Gastroesophageal sphincter (tissue), 4 donors: ENCODE results near the gene CENPN. TPM values are rescaled to one million over a fixed set of nuclear protein-coding genes. Genes with fewer than 3 reads are reported as not detected.

Experiments
- ATAC-seq: fragments of 150-250 bp; one replicate; pipeline ENCODE4 v1.9.1; 2016; ENCODE audit warnings: mild to moderate bottlenecking, moderate library complexity
- H3K27ac ChIP-seq, 4 donors: fragments of 200-600 bp; sonication (generic) in 3 of 4; 1 replicate in 3 of 4; 2 replicates in 1 of 4; pipeline ENCODE4 v1.5.1; 2016 to 2019
- H3K27me3 ChIP-seq: fragments of 200-600 bp; sonication (generic); one replicate; pipeline ENCODE4 v1.5.1; 2019
- H3K36me3 ChIP-seq, 2 donors: fragments of 200-600 bp; sonication (generic); one replicate each; pipeline ENCODE4 v1.5.1; 2019; ENCODE audit warnings: control low read depth in 1 of 2
- H3K4me1 ChIP-seq, 3 donors: fragments of 200-600 bp; sonication (generic); 1 replicate in 2 of 3; 2 replicates in 1 of 3; pipeline ENCODE4 v1.5.1; 2016 to 2019; ENCODE audit warnings: control low read depth in 2 of 3
- H3K4me3 ChIP-seq, 2 donors: fragments of 200-600 bp; sonication (generic); one replicate each; pipeline ENCODE4 v1.5.1; 2019; ENCODE audit warnings: mild to moderate bottlenecking in 1 of 2, moderate library complexity in 1 of 2
- H3K9me3 ChIP-seq, 3 donors: fragments of 200-600 bp; sonication (generic); one replicate each; pipeline ENCODE4 v1.5.1; 2017 to 2019; ENCODE audit warnings: control low read depth in 2 of 3
- CTCF ChIP-seq, 4 experiments: fragments of 200-600 bp in 2 of 4; fragments of 450-650 bp in 2 of 4; sonication (generic) in 1 of 4; IDR thresholded peaks; one replicate each; pipeline ENCODE4 v1.5.1; 2017 to 2019; ENCODE audit warnings: antibody characterized with exemption in 4 of 4, mild to moderate bottlenecking in 2 of 4, moderate library complexity in 2 of 4
- EP300 ChIP-seq: sonication (generic); formaldehyde crosslinking; IDR thresholded peaks from one replicate; pipeline ENCODE4 v1.6.1; 2017; ENCODE audit warnings: antibody characterized with exemption, mild to moderate bottlenecking
- POLR2A ChIP-seq, 2 donors: fragments of 450-650 bp; IDR thresholded peaks; one replicate each; pipeline ENCODE4 v1.6.1; 2017; ENCODE audit warnings: antibody characterized with exemption in 2 of 2, mild to moderate bottlenecking in 2 of 2, moderate library complexity in 1 of 2
- POLR2AphosphoS5 ChIP-seq: sonication (generic); formaldehyde crosslinking; IDR thresholded peaks from one replicate; pipeline ENCODE4 v1.6.1; 2017; ENCODE audit warnings: antibody characterized with exemption
- WGBS, 2 donors: methylation state at CpG; one replicate each; pipeline ENCODE4 v1.1.5; 2018; ENCODE audit warnings: low coverage in 1 of 2; 5-methylcytosine and 5-hydroxymethylcytosine counted together
- total RNA-seq, 4 donors: library from RNA; depleted of rRNA; stranded (reverse); fragments of >200 nt; gene quantifications; one replicate each; pipeline ENCODE4 v1.1.0, GENCODE V29; 2016

The CENPN gene
- total RNA-seq, 4 donors from 2014 or later: 4.3 to 8.4 (median 6.5) TPM

- peak overlapping the region; percentile 90 to 100 (median 98) for H3K27ac ChIP-seq
- H3K9me3 ChIP-seq: no peaks in the 10 kb centered on the region
- WGBS, 2 donors: 18 to 23% methylated on average over 9 to 15 of the region's 18 CpGs
- H3K27me3 ChIP-seq: no peaks in the 10 kb centered on the region
- peak overlapping the region; percentile 66 to 97 for H3K4me3 ChIP-seq
- TF ChIP-seq EP300 (no peak), POLR2AphosphoS5 (no peak), CTCF (IDR thresholded peaks at IDR 0.05) (no peak), POLR2A (IDR thresholded peaks at IDR 0.05) (no peak)
- H3K4me1 ChIP-seq: peaks cover 0 to 43% (median 12%) of the 10 kb centered on the region in 3 donors
- no peak for ATAC-seq
- H3K36me3 ChIP-seq: no peaks in the 10 kb centered on the region
Observed at GRCh38 chr16:81005610-81006161, 1.3 kb upstream of the CENPN start.

- Histone ChIP-seq H3K4me3 (peak overlapping the region; percentile 66 to 97), H3K9me3 (no peaks in the 10 kb centered on the region), H3K27me3 (no peaks in the 10 kb centered on the region), H3K27ac (peak overlapping the region; percentile 90 to 100 (median 98)), H3K4me1 (peaks cover 0 to 43% (median 12%) of the 10 kb centered on the region in 3 donors), H3K36me3 (no peaks in the 10 kb centered on the region)
- 0% methylated on average over 3 of the region's 50 CpGs; no CpG with 5 or more reads in 1 of the 2 donors for WGBS, 2 donors
- ATAC-seq: peak; percentile 36
- TF ChIP-seq POLR2A (IDR thresholded peaks at IDR 0.05) (peak; percentile 72 to 79), EP300 (no peak)
Observed at GRCh38 chr16:81006211-81006812, 702 bp upstream of the CENPN start.

- no peaks in the 10 kb centered on the region for H3K9me3 ChIP-seq
- H3K4me1 ChIP-seq: peaks cover 0 to 37% (median 12%) of the 10 kb centered on the region in 3 donors
- TF ChIP-seq POLR2A (IDR thresholded peaks at IDR 0.05): no peak
- no peak for TF ChIP-seq POLR2AphosphoS5
- TF ChIP-seq CTCF (IDR thresholded peaks at IDR 0.05): no peak
- no peak for TF ChIP-seq EP300
- H3K27ac ChIP-seq: peak overlapping the region in 3 of 4 donors; percentile 97 to 100 (median 98)
- no peak overlapping the region for H3K4me3 ChIP-seq
- H3K36me3 ChIP-seq: peaks cover 0 to 5% of the 10 kb centered on the region in 2 donors
- 86% methylated on average over 9 of the region's 12 CpGs; no CpG with 5 or more reads in 1 of the 2 donors for WGBS, 2 donors
- ATAC-seq: no peak
- no peaks in the 10 kb centered on the region for H3K27me3 ChIP-seq
Observed at GRCh38 chr16:81008505-81008789, 1.4 kb downstream of the CENPN start.

GRCh38 chr16:81012974-81013373 is 6.0 kb downstream of the CENPN start:
- no peaks in the 10 kb centered on the region for H3K27me3 ChIP-seq
- no peak for ATAC-seq
- TF ChIP-seq EP300: no peak
- no peak for TF ChIP-seq CTCF (IDR thresholded peaks at IDR 0.05)
- TF ChIP-seq POLR2AphosphoS5: no peak
- no peak for TF ChIP-seq POLR2A (IDR thresholded peaks at IDR 0.05)
- H3K4me1 ChIP-seq: peaks cover 0 to 7% (median 0%) of the 10 kb centered on the region in 3 donors
- no peak overlapping the region for H3K27ac ChIP-seq
- WGBS, 2 donors: 74 to 91% methylated on average over 3 of the region's 3 CpGs
- peaks cover 0 to 18% of the 10 kb centered on the region in 2 donors for H3K36me3 ChIP-seq
- no peaks in the 10 kb centered on the region for H3K9me3 ChIP-seq
- no peak overlapping the region for H3K4me3 ChIP-seq

GRCh38 chr16:81014672-81015071 is 7.7 kb downstream of the CENPN start:
- no peaks in the 10 kb centered on the region for H3K27me3 ChIP-seq
- no peak for ATAC-seq
- H3K9me3 ChIP-seq: no peaks in the 10 kb centered on the region
- H3K27ac ChIP-seq: peak overlapping the region in 1 of 4 donors; percentile 36
- H3K4me3 ChIP-seq: no peak overlapping the region
- H3K36me3 ChIP-seq: peaks cover 0 to 34% of the 10 kb centered on the region in 2 donors
- TF ChIP-seq CTCF (IDR thresholded peaks at IDR 0.05) (no peak), POLR2AphosphoS5 (no peak), EP300 (no peak), POLR2A (IDR thresholded peaks at IDR 0.05) (no peak)
- no peaks in the 10 kb centered on the region for H3K4me1 ChIP-seq
- WGBS, 2 donors: 55 to 77% methylated on average over 2 of the region's 2 CpGs
